ENCODE results near the gene NANS. TPM values are rescaled to one million over a fixed set of nuclear protein-coding genes. Genes with fewer than 3 reads are reported as not detected.
A peak's percentile ranks its signal among the peaks of the same experiment; 100 is the strongest.

Gene NANS
- total and polyA plus RNA-seq, 2 of the 13 experiments (the other 11 are each of a cell fraction or from before 2014, with no cell fraction given): 86.9 to 203 TPM

- Histone ChIP-seq H3K9ac (ENCODE audit: insufficient read depth, low read depth, low read length) (no peak overlapping the region), H3K9me3 (ENCODE audit: low read length) (no peaks in the 10 kb centered on the region), H3K4me2 (ENCODE audit: low read depth, low read length) (no peak overlapping the region), H3K79me2 (ENCODE audit: insufficient read depth, low read length) (no peaks in the 10 kb centered on the region), H3K27ac (ENCODE audit: extremely low read length, insufficient read depth, low read length) (no peak overlapping the region), H2AFZ (ENCODE audit: low read length) (no peak overlapping the region), H3K36me3 (replicated peaks in 1 of 2; ENCODE audit: control insufficient read depth in 1 of 2, insufficient read depth in 2 of 2, low read length in 2 of 2) (peaks cover 16 to 70% of the 10 kb centered on the region in 2 experiments), H4K20me1 (ENCODE audit: insufficient read depth, low read length) (no peaks in the 10 kb centered on the region), H3K4me1 (ENCODE audit: insufficient read depth, low read length) (peaks cover 22% of the 10 kb centered on the region), H3K4me3 (replicated peaks in 1 of 3; ENCODE audit: insufficient read depth in 1 of 3, low read depth in 2 of 3, low read length in 3 of 3) (no peak overlapping the region), H3K27me3 (ENCODE audit: control insufficient read depth in 1 of 2, insufficient read depth in 2 of 2, low read length in 2 of 2) (no peaks in the 10 kb centered on the region)
- no peak for FAIRE-seq
- ATAC-seq: peak; percentile 20
- ChIA-PET CTCF (ENCODE audit: low intra/inter-chr PET ratio, low total read pairs) (no interaction called here), POLR2A (interaction anchor here (0.6 kb wide), 1 partner anchor 176 kb away, joined by 3 read pairs; no protein-coding TSS in a partner anchor)
- no peak for DNase-seq (ENCODE audit: low spot score)
- intact Hi-C loops (cut with micrococcal nuclease; ENCODE audit: unreplicated experiment) (no loop called here), in situ Hi-C loops (cut with HindIII; ENCODE audit: extremely low pct_ligation_motif_present, low pct_unique_long_range_greater_than_20kb) (no loop called here)
- BruUV-seq (replicated peaks): no TSS peak
- WGBS (ENCODE audit: low lambda C conversion rate): 100% methylated on average over 2 of the region's 2 CpGs
- TF ChIP-seq GATAD2A (CRISPR knock-in tag; IDR thresholded peaks at IDR 0.05) (0 out of 2 replicates have a peak, but pooled peaks have one; percentile 9), ZFP41 (CRISPR knock-in tag; IDR thresholded peaks at IDR 0.05; ENCODE audit: borderline replicate concordance) (no peak), ZBTB46 (CRISPR knock-in tag; IDR thresholded peaks at IDR 0.05; ENCODE audit: borderline replicate concordance) (no peak), ZNF784 (CRISPR knock-in tag; IDR thresholded peaks at IDR 0.05; ENCODE audit: borderline replicate concordance) (no peak), KIAA2018 (CRISPR knock-in tag; IDR thresholded peaks at IDR 0.05; ENCODE audit: borderline replicate concordance) (no peak), CEBPG (CRISPR knock-in tag; IDR thresholded peaks at IDR 0.05) (peak; percentile 76; the same call in 1 of the 2 replicates), BRF2 (CRISPR knock-in tag; IDR thresholded peaks at IDR 0.05) (no peak), KMT2A (CRISPR knock-in tag; IDR thresholded peaks at IDR 0.05) (no peak), ZNF607 (CRISPR knock-in tag; IDR thresholded peaks at IDR 0.05; ENCODE audit: borderline replicate concordance) (no peak), PHF8 (CRISPR knock-in tag; IDR thresholded peaks at IDR 0.05) (no peak), RXRB (CRISPR knock-in tag; IDR thresholded peaks at IDR 0.05; ENCODE audit: borderline replicate concordance) (no peak), ZFAT (CRISPR knock-in tag; conservative IDR thresholded peaks at IDR 0.05) (no peak), BORCS8-MEF2B (CRISPR knock-in tag; IDR thresholded peaks at IDR 0.05) (no peak)
Observed at GRCh38 chr9:98083061-98083501, 26.5 kb downstream of the NANS start.

All from HepG2 (cell line).